Prostate gland (tissue), 2 donors: ENCODE measurements around the gene NDUFAF5.

Experiments
- POLR2A ChIP-seq: fragments of 450-650 bp; IDR thresholded peaks from one replicate; pipeline ENCODE4 v1.6.1; 2016; ENCODE audit warnings: antibody characterized with exemption, mild to moderate bottlenecking
- POLR2AphosphoS5 ChIP-seq: sonication (generic); formaldehyde crosslinking; IDR thresholded peaks from one replicate; pipeline ENCODE4 v1.6.1; 2017; ENCODE audit warnings: antibody characterized with exemption
- TF ChIP-seq, protein P1 (sequence below), 4 experiments: fragments of 200-600 bp in 2 of 4; fragments of 450-650 bp in 2 of 4; sonication (generic) in 2 of 4; IDR thresholded peaks; 1 replicate in 3 of 4; 2 replicates in 1 of 4; pipeline ENCODE4 v1.5.1; 2016 to 2019; ENCODE audit warnings: antibody characterized with exemption in 4 of 4, mild to moderate bottlenecking in 2 of 4, moderate library complexity in 2 of 4

DNA sequence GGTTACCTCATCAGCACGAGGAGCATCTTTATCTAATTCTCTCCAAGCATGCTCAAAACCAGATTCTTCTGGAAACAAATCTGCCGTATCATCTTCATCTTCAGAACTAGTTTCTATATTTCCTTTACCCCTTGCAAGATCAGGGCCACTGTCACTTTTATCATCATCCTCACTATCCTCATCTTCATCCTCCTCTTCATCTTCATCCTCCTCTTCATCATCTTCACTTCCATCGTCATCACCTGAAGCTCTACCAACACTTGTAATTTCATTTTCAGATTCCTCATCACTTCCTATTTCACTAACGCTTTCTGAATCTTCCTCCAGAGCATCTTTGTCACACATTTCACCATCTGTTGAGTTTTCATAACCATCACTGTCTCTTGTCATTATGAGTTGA, 9.0 kb upstream of the NDUFAF5 start:
- TF ChIP-seq, protein P1, sequence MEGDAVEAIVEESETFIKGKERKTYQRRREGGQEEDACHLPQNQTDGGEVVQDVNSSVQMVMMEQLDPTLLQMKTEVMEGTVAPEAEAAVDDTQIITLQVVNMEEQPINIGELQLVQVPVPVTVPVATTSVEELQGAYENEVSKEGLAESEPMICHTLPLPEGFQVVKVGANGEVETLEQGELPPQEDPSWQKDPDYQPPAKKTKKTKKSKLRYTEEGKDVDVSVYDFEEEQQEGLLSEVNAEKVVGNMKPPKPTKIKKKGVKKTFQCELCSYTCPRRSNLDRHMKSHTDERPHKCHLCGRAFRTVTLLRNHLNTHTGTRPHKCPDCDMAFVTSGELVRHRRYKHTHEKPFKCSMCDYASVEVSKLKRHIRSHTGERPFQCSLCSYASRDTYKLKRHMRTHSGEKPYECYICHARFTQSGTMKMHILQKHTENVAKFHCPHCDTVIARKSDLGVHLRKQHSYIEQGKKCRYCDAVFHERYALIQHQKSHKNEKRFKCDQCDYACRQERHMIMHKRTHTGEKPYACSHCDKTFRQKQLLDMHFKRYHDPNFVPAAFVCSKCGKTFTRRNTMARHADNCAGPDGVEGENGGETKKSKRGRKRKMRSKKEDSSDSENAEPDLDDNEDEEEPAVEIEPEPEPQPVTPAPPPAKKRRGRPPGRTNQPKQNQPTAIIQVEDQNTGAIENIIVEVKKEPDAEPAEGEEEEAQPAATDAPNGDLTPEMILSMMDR (IDR thresholded peaks at IDR 0.05), result no peak
- no peak for TF ChIP-seq POLR2AphosphoS5
- no peak for TF ChIP-seq POLR2A
